ENCODE results near the gene KLHL40.

DNA sequence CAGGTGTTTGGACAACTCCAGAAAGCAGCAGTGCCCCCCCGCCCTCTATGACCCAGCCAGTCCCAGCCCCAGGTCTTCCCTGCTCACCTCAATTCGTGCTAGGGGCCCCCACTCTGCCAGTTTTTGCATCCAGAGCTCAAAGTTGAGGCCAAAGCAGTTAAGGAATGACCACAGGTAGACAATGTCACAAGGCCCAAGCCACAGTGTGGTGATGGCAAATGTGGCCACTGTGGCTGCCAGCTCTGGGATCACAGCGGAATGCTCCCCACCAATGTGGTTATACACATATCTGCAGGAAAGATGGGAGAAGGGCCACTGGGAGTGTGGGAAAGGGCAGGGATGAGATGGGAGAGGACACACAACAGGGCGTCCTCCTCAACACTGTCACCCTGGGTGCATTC, 8.2 kb downstream of the KLHL40 start:
- TF ChIP-seq POLR2A (IDR thresholded peaks at IDR 0.05; ENCODE audit: low read depth) (no peak), POLR2AphosphoS5 (IDR thresholded peaks at IDR 0.05) (no peak)
- TF ChIP-seq, protein P1, sequence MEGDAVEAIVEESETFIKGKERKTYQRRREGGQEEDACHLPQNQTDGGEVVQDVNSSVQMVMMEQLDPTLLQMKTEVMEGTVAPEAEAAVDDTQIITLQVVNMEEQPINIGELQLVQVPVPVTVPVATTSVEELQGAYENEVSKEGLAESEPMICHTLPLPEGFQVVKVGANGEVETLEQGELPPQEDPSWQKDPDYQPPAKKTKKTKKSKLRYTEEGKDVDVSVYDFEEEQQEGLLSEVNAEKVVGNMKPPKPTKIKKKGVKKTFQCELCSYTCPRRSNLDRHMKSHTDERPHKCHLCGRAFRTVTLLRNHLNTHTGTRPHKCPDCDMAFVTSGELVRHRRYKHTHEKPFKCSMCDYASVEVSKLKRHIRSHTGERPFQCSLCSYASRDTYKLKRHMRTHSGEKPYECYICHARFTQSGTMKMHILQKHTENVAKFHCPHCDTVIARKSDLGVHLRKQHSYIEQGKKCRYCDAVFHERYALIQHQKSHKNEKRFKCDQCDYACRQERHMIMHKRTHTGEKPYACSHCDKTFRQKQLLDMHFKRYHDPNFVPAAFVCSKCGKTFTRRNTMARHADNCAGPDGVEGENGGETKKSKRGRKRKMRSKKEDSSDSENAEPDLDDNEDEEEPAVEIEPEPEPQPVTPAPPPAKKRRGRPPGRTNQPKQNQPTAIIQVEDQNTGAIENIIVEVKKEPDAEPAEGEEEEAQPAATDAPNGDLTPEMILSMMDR (IDR thresholded peaks at IDR 0.05): no peak

Data from esophagus muscularis mucosa (tissue), 3 donors.